Stomach smooth muscle (tissue), 2 donors: ENCODE results near the gene PTPRT.

Source experiments
- H3K27ac ChIP-seq: one replicate; pipeline ENCODE4 v1.7.0; 2013; ENCODE audit warnings: mild to moderate bottlenecking, low read length, inconsistent platforms
- H3K27me3 ChIP-seq, 2 donors: one replicate each; pipeline ENCODE4 v1.7.0; 2013; ENCODE audit warnings: low read length in 2 of 2; ENCODE audit not compliant: insufficient read depth in 2 of 2, control insufficient read depth in 1 of 2
- H3K36me3 ChIP-seq, 2 donors: one replicate each; pipeline ENCODE4 v1.7.0; 2013; ENCODE audit warnings: low read length in 2 of 2; ENCODE audit not compliant: control insufficient read depth in 2 of 2, insufficient read depth in 2 of 2
- H3K4me1 ChIP-seq: one replicate; pipeline ENCODE4 v1.7.0; 2013; ENCODE audit warnings: low read length; ENCODE audit not compliant: control insufficient read depth, insufficient read depth
- H3K4me3 ChIP-seq, 2 donors: one replicate each; pipeline ENCODE4 v1.7.0; 2013; ENCODE audit warnings: low read length in 2 of 2
- H3K9ac ChIP-seq, 2 donors: one replicate each; pipeline ENCODE4 v1.7.0; 2013; ENCODE audit warnings: low read length in 2 of 2, mild to moderate bottlenecking in 1 of 2
- H3K9me3 ChIP-seq, 2 donors: one replicate each; pipeline ENCODE4 v1.7.0; 2013; ENCODE audit warnings: low read length in 2 of 2; ENCODE audit not compliant: control insufficient read depth in 2 of 2
- donor health status: healthy.
- donor health status: Pancreatic carcinoma.

The PTPRT gene

DNA sequence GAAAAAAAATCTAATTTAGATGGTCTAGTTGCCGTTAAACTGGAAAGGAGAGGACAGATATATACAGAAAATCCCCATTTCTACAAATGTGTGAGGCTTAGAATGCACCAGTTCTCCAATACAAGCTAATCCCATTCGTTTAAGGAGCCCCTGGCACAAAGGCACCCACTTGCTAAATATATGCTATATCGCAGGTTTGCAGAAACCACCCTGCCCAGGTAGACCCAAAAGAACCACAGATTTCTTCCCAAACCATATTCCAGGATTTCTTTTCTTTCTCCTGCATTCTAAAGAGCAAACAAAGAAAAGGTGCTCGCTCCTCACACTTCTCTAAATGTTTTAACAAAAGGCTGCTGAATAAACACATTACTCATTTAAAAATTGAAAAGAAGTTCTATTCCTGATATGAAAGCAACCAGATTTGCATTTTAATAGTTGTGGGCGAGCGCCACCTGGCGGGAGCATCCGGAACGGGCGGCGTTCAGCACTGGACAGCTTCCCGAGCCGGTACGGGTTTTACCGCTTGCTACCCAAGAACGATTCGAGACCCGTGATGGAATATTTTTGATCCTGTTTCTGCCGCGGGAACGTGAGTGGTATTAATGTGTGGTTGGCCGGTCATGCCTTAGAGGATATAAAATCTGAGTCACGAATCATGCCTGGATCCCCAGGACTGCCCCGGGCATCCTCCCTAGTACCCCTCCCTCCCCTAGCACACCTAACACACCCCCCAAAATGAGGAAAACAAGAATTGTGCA lies 2.1 kb downstream of the PTPRT start:
- Histone ChIP-seq H3K4me1 (peaks cover 5% of the 10 kb centered on the region), H3K9ac (no peak overlapping the region), H3K4me3 (peak overlapping the region; percentile 26 to 60), H3K9me3 (no peaks in the 10 kb centered on the region), H3K27me3 (peaks cover 28 to 46% of the 10 kb centered on the region in 2 donors), H3K36me3 (no peaks in the 10 kb centered on the region), H3K27ac (no peak overlapping the region)

DNA sequence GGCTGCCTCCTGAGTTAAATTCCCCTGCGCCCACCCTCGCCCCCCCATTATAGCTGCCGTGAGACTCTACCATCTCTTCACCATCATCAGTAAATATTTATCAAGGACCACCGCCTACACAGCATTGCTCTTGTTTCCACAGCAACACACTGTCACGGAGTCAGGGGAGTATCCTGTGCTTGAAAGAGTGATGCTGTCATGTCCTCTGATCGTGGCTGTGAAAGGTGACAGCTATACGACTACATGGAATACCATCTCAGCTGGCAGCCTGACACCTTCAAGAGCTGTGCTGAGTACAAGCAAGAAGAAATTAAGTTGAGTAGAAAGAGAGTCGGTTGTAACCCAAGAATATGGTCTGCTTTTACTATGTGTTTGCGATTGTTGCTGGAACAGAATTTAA lies 3.4 kb downstream of the PTPRT start:
- no peak overlapping the region for H3K27ac ChIP-seq
- H3K9me3 ChIP-seq = no peaks in the 10 kb centered on the region
- H3K9ac ChIP-seq = no peak overlapping the region
- peaks cover 23 to 36% of the 10 kb centered on the region in 2 donors for H3K27me3 ChIP-seq
- no peak overlapping the region for H3K4me3 ChIP-seq
- no peaks in the 10 kb centered on the region for H3K36me3 ChIP-seq
- peaks cover 5% of the 10 kb centered on the region for H3K4me1 ChIP-seq

DNA sequence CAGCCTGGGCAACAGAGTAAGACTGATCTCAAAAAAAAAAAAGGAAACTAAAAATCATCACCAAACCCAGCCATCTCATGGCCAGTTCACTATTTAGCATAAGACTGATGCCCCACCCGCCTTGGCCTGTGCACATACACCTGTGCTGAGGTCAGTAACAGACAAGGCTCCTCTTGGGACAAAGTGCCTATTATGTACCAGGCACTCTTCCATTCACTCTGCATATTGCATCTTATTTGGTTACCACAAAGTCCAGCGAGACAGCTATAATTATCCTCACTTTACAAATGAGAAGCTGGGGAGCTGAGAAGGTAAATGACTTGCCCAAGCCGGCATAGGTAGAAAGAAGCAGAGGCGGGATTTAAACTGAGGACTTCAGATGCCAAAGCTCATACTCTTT lies 3.8 kb downstream of the PTPRT start:
- no peak overlapping the region for H3K27ac ChIP-seq
- peaks cover 5% of the 10 kb centered on the region for H3K4me1 ChIP-seq
- H3K27me3 ChIP-seq = peaks cover 22 to 32% of the 10 kb centered on the region in 2 donors
- H3K9me3 ChIP-seq = no peaks in the 10 kb centered on the region
- H3K4me3 ChIP-seq = no peak overlapping the region
- no peaks in the 10 kb centered on the region for H3K36me3 ChIP-seq
- no peak overlapping the region for H3K9ac ChIP-seq

DNA sequence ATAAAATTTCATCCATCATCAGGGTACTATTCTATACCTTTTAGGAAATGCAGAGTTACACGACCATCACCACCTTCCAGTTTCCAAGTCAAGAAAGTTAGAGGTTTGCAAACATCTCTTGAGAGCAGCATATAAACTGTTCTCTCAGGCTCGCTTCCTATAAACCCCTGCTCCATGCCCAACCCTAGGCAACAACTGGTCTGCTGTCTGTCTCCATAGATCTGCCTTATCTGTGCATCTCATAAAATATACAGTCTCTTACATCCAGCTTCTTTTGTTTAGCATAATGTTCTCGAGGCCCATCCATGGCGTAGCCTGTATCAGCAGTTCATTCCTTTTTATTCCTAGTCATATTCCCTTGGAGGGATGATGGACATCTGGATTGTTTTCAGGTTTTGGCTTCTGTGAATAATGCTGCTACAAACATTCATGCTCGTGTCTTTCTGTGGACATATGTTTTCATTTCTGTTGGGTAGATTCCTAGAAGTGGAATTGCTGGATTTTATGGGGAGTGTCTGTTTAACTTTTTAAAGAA lies 6.1 kb downstream of the PTPRT start:
- H3K27ac ChIP-seq = no peak overlapping the region
- H3K4me3 ChIP-seq = no peak overlapping the region
- H3K9me3 ChIP-seq = no peaks in the 10 kb centered on the region
- H3K9ac ChIP-seq = no peak overlapping the region
- H3K4me1 ChIP-seq = no peaks in the 10 kb centered on the region
- peaks cover 13 to 15% of the 10 kb centered on the region in 2 donors for H3K27me3 ChIP-seq
- no peaks in the 10 kb centered on the region for H3K36me3 ChIP-seq

DNA sequence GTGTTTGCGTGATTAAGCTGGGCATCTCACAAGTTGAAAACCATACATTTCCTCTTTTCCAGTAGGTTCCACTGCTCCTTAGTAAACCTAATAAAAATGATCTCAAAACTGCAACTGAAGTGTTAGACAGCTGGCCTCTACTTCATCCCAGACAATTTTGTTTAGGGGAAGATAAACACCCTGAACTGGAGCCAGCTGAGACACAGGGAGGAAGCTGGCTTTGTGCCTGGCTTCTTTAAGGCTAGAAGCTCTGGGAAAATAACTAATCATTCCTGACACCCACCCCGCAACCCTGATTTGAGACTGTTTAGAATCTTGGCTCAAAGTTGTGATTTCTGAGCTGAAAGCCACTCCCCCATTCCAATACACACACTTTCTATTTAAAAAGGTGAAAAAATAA lies 11.6 kb downstream of the PTPRT start:
- Histone ChIP-seq H3K9ac (no peak overlapping the region), H3K36me3 (no peaks in the 10 kb centered on the region), H3K4me1 (no peaks in the 10 kb centered on the region), H3K9me3 (peaks cover 3 to 4% of the 10 kb centered on the region in 2 donors), H3K4me3 (no peak overlapping the region), H3K27me3 (peaks cover 0 to 2% of the 10 kb centered on the region in 2 donors), H3K27ac (no peak overlapping the region)

DNA sequence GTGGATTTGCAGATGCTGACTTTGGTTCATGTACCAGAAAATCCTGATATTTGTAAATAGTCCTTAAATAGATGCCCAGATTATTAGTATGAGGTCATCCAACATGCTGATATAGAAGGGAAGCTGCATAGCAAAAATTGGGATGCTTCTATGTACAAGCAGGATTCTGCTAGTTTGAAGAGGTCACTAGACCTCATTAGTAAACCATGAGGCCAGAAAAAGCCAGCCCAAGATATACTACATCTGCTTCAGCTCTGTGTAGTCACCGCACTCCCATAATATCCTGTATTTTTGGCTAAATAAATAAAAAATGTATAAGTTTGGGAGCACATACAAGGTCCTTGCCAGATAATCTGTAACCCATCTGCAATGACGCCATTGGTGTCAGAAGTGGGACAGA lies 13.0 kb downstream of the PTPRT start:
- no peak overlapping the region for H3K9ac ChIP-seq
- H3K36me3 ChIP-seq = no peaks in the 10 kb centered on the region
- H3K4me3 ChIP-seq = no peak overlapping the region
- H3K27ac ChIP-seq = no peak overlapping the region
- no peaks in the 10 kb centered on the region for H3K27me3 ChIP-seq
- peaks cover 3 to 4% of the 10 kb centered on the region in 2 donors for H3K9me3 ChIP-seq
- no peaks in the 10 kb centered on the region for H3K4me1 ChIP-seq

DNA sequence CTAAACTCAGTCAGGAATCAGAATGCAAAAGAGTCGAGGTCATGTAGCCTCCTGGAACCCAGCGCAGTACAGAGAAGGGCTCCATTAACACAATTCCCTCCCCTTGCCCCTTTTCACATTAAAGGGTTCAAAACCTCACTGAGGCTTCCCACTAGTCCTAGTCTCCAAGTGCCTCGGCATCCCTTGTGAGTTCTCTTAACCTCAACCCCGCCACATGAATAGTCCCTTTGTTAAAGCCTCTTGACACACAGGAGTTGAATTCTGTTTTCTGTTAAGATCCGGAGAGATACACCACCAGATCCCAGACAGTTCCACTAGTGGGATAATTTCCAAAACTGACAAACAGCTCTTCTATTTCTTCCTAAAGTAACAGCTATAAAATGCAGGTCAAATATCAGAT lies 17.8 kb downstream of the PTPRT start:
- no peaks in the 10 kb centered on the region for H3K27me3 ChIP-seq

DNA sequence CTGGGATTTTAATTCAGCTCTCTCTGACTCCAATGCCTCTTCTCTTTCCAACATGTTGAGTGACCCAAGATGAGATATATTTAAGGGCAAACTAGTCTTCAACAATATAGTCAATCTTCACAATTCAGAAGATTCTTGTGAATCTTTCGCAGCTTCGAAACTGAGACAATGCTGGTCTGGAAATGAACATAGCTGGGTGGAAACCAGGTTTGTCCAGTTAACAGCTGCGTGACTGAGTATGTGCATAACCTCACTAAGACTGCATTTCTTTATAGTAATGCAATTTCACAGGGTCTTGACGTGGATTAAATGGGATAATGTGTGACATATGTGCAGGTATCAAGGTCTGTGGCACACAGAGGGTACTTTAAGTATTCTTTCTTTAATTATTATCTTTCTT lies 18.9 kb downstream of the PTPRT start:
- H3K4me3 ChIP-seq = no peak overlapping the region

More for the DNA sequence above, 17.8 kb downstream of the PTPRT start:
- Histone ChIP-seq H3K9ac (no peak overlapping the region), H3K27ac (no peak overlapping the region), H3K36me3 (no peaks in the 10 kb centered on the region), H3K4me3 (no peak overlapping the region), H3K4me1 (no peaks in the 10 kb centered on the region), H3K9me3 (peaks cover 0 to 1% of the 10 kb centered on the region in 2 donors)

DNA sequence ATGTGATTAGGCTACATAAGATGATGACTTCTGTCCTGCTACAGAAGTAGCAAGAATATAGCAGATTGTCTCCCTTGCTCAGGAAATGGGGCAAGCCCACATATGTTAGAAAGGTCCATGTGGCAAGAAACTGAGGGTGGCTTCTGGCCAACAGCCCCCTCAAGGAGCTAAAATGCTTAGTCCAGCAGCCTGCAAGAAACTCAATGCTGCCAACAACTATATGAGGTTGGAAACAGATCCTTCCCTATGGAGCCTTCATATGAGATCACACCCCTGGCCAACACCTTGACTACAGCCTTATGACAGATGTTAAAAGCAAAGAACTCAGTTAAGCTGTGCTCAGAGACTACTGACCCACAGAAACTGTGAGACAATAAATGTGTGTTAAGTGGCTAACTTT lies 22.1 kb downstream of the PTPRT start:
- Histone ChIP-seq H3K9ac (no peak overlapping the region), H3K9me3 (no peaks in the 10 kb centered on the region), H3K4me1 (no peaks in the 10 kb centered on the region), H3K27me3 (no peaks in the 10 kb centered on the region), H3K4me3 (no peak overlapping the region), H3K27ac (no peak overlapping the region), H3K36me3 (no peaks in the 10 kb centered on the region)

More for the DNA sequence above, 18.9 kb downstream of the PTPRT start:
- no peaks in the 10 kb centered on the region for H3K9me3 ChIP-seq
- no peaks in the 10 kb centered on the region for H3K4me1 ChIP-seq
- H3K36me3 ChIP-seq = no peaks in the 10 kb centered on the region
- no peak overlapping the region for H3K27ac ChIP-seq
- H3K27me3 ChIP-seq = no peaks in the 10 kb centered on the region
- H3K9ac ChIP-seq = no peak overlapping the region

DNA sequence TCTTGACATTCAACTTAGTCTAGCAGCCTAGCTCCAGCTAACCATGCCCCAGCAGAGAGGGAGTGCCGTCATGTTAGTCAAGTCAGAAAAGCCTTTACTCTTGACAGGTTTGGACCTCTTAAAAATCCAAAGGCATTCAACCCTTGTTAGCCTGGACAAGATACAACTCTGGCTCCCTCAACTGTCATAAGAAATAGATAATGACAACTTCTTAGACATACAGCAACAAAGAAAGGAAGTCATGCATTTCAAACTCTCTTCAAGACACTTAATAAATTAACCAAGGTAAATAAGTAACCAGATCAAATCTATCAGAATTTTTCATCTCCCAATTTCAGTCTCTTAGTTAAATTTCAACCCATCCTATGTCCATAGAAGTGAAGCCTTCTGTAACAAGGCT lies 22.7 kb downstream of the PTPRT start:
- Histone ChIP-seq H3K9ac (no peak overlapping the region), H3K9me3 (no peaks in the 10 kb centered on the region), H3K4me1 (no peaks in the 10 kb centered on the region), H3K36me3 (no peaks in the 10 kb centered on the region), H3K27me3 (no peaks in the 10 kb centered on the region), H3K4me3 (no peak overlapping the region), H3K27ac (no peak overlapping the region)

DNA sequence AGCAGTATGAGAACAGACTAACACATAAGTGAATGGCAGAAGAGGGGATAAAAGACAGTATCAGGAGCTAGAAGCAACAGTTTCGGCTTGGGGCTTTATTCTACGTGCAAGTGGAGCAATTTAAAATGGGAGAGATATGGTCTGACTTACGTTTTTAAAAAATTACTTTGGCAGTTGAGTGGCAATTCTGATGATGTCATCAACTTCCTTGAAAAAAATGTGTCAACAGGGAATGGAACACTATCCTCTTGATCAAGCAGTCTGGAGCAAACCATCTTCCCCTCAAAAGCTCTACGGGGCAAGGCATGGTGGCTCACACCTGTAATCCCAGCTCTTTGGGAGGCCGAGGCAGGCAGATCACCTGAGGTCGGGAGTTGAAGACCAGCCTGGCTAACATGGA lies 24.1 kb downstream of the PTPRT start:
- no peaks in the 10 kb centered on the region for H3K27me3 ChIP-seq
- no peak overlapping the region for H3K27ac ChIP-seq

More for the DNA sequence above, 24.1 kb downstream of the PTPRT start:
- Histone ChIP-seq H3K9ac (no peak overlapping the region), H3K9me3 (no peaks in the 10 kb centered on the region), H3K4me1 (no peaks in the 10 kb centered on the region), H3K36me3 (no peaks in the 10 kb centered on the region), H3K4me3 (no peak overlapping the region)
